Renal cortex interstitium (tissue), 11 donors: Measurements from ENCODE around the gene PDGFA. TPM values are rescaled to one million over a fixed set of nuclear protein-coding genes. Genes with fewer than 3 reads are reported as not detected.
"Not testable (repeated sequence)": the region's sequence is repeated elsewhere in the genome, so short reads cannot be mapped to it uniquely, and the experiment has no call there.

ENCODE experiments used
- DNase-seq, 11 donors: peaks; one replicate each; pipeline ENCODE4 v3.0.0-alpha.2; 2013; ENCODE audit warnings: low read depth in 9 of 11, low spot score in 4 of 11; ENCODE audit errors: extremely low read depth in 1 of 11
- polyA plus RNA-seq, 3 donors: library from polyadenylated mRNA; unstranded; fragments of 120-200 nt; gene quantifications; one replicate each; pipeline ENCODE4 v1.2.1, GENCODE V29; 2013; ENCODE audit not compliant: insufficient read length in 3 of 3

PDGFA gene
- polyA plus RNA-seq, 3 donors: 42.8 to 49.1 (median 45.0) TPM

DNA sequence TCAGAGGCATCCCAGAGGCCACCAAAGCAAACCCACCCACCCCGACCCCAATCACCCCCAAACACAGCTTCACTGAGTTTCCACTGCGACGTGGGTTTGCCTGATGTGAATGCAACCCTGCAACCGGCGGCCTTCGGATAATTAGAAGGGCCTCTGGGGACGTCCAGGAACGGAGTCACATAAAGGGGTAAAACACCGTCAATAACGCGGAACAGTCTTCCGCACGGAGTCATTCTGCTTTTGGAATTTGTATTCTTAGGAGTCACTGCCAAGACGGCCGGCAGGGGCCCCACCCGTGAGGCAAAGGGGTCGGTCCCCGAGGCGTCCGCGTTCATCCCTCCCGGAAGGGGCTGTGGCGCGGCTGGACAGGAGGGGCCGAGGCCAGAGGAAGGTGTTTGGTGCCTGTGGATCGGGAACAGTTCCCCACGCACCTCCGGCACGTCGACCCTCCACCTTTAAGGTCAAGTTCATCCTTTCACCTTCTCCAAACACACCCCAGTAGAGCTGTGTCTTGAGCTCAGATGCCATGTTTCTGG, 36.7 kb upstream of the PDGFA start:
- DNase-seq: no peak

DNA sequence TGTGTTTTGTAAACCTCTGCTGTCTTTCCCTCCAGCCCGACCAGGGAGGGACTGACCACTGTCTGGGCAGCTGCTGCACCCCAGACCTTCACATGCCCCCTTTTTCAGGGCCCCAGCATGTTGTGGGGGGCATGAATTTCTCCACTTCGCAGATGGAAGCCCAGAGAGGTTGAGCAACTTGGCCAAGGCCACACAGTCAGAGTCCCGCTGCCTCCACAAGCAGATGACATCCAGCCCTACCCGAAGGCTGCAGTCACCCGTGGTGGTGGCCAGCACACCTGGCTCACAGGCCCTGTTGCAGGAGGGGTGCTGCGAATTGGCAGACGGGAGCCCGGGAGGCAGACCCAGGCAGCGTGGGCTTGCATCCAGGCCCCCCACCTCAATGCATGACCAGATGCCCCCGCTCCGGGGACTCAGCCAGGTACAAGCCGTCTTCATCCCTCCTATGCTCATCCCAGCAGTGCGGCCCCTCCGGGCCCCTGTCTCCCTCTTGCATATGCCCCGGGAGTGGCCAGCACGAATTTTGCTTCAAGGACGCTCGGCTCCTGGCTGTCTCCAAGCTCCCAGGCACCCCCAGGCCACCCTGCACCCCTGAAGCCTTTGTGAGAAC, 36.0 kb upstream of the PDGFA start:
- DNase-seq: no peak

- peak in 2 of 11 donors; percentile 59 to 72 for DNase-seq
These were observed 34.0 kb upstream of the PDGFA start for GRCh38 chr7:553636-554111.

DNA sequence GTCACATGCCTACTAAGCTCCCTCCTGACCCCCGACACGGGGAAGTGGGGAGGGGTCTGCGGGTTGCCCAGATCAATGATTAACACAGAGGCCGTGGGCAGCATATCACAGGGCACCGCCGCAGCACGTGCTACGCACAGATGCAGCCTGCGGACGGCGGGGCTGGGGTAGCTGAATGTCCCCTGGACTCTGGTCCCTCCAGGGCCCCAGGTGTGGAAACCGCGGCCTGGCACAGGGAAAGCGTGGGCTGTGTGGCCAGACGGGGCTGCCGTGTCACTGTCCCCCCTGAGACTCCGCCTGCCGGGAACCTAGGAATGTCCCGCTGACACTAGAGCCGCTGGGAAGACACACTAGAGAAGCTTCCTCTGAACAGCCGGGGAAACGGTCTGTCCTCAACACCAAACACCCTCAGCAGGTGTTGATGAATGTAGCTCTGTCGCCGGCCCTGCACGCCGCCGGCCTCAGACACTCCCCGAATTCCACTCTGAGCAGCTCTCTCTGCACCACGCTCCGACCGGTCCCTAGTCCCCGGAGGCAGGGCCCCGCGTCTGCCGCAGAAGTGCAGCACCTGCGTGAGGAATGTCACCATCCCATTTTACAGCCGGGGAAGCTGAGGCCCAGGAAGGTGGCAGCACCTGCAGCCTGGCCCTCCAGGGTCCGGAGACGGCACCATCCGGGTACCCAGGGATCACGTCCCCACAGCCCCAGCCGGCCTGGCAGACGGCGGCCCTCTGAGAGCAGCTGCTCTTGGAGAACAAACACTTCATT, 33.4 kb upstream of the PDGFA start:
- no peak for DNase-seq

- DNase-seq: not testable (repeated sequence)
These were observed 32.7 kb upstream of the PDGFA start for GRCh38 chr7:552151-552867.

GRCh38 chr7:551615-551970, 31.9 kb upstream of the PDGFA start:
- DNase-seq: not testable (repeated sequence)

DNA sequence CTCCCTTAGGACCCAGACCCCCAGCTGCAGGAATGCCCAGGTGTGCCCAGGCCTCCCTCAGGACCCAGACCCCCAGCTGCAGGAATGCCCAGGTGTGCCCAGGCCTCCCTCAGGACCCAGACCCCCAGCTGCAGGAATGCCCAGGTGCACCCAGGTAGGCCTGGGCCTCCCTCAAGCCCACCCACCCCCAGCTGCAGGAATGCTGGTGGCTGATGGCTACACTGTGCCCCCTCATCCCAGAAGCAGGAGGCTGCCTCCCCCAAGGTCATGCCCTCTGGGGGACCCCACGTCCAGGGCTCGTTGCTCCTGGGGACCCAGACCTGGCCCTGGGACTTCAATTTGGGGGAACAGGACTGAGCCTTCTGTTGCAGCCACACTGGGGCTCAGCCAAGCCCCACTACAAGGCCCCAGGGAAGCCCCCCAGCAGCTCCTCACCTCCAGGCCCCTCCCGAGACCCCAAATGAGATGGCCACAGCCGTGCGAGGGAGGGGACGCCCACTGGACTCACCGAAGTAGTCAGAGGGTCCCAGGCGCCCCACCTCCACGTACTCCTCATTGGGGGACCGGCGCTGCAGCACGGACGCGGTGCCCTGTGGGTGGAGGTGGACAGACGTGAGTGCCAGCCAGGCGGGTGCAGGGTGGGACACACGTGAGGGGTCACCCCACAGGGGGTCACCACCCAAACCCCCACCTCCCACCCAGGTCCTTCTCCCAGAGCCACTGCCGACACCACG, 31.4 kb upstream of the PDGFA start:
- DNase-seq: no peak

- no peak for DNase-seq
These were observed 30.4 kb upstream of the PDGFA start for GRCh38 chr7:549891-550625.

GRCh38 chr7:549066-549890, 29.6 kb upstream of the PDGFA start:
- no peak for DNase-seq

DNA sequence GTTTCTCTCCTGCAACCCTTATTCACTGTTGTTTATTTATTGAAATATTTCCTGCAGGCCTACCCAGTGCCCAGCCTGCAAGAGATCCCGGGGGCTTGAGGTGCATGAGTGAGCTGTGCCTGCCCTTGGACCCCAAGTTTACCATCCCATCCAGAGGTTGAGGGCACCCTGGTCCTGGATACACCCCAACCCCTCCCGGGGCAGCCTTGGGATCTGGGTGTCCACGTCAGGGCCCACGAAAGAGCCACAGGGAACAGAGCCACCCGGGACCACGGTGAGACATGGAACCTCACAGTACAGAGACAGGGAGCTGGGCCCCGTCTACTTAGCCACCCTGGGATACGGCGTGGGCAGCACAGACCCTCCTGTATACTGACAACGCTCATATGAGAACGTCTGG, 28.8 kb upstream of the PDGFA start:
- DNase-seq: no peak

GRCh38 chr7:545470-545869, 25.8 kb upstream of the PDGFA start:
- no peak for DNase-seq

- DNase-seq: no peak
These were observed 24.9 kb upstream of the PDGFA start for GRCh38 chr7:544338-545221.

GRCh38 chr7:543501-544337, 24.1 kb upstream of the PDGFA start:
- no peak for DNase-seq

GRCh38 chr7:542713-543500, 23.3 kb upstream of the PDGFA start:
- no peak for DNase-seq

DNA sequence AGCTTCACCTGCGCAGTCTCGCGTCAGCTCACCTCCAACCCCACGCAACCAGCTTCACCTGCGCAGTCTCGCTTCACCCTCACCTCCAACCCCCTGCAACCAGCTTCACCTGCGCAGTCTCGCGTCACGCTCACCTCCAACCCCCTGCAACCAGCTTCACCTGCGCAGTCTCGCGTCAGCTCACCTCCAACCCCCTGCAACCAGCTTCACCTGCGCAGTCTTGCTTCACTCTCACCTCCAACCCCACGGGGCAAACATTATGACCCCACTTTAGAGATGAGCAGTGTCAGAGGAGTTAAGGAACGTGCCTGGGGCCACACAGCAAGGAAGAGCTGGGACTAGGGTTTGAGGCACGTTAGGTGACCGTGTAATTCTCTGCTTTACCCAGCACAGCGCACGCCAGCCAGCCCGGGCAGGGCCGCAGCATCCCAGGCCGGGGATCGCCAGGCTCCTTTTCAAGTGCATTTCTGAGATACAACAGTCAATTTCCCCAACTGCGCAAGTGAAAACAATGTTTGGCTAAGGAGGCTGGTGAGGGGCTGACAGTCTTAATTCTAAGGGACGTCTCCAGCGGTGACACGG, 22.6 kb upstream of the PDGFA start:
- DNase-seq: no peak
